Central memory CD8-positive, alpha-beta T cell (primary cell): ENCODE measurements around the gene PLS3.

Source experiments
- ATAC-seq: fragments of 150-1000 bp; cut with Tn5 transposase; replicated peaks from 2 replicates; pipeline ENCODE4 v1.10.0; 2022; ENCODE audit warnings: mild to moderate bottlenecking, moderate FRiP score, moderate number of reproducible peaks; ENCODE audit not compliant: poor library complexity, severe bottlenecking; ENCODE audit errors: extremely low read depth
- DNase-seq, 2 donors: peaks; one replicate each; pipeline ENCODE4 v3.0.0; 2021; ENCODE audit warnings: low spot score in 2 of 2
- H3K27ac Mint-ChIP-seq: one replicate; pipeline ENCODE4 v1.8.0; 2022; ENCODE audit warnings: low read depth, mild to moderate bottlenecking, moderate library complexity, mixed read lengths
- H3K27me3 Mint-ChIP-seq: one replicate; pipeline ENCODE4 v1.8.0; 2022; ENCODE audit warnings: mixed read lengths
- H3K36me3 Mint-ChIP-seq: one replicate; pipeline ENCODE4 v1.8.0; 2022; ENCODE audit warnings: mild to moderate bottlenecking, moderate library complexity, mixed read lengths; ENCODE audit not compliant: insufficient read depth
- H3K4me1 Mint-ChIP-seq: one replicate; pipeline ENCODE4 v1.8.0; 2022; ENCODE audit warnings: mixed read lengths
- H3K4me3 Mint-ChIP-seq: one replicate; pipeline ENCODE4 v1.8.0; 2022; ENCODE audit warnings: mild to moderate bottlenecking, moderate library complexity, mixed read lengths
- H3K9me3 Mint-ChIP-seq: one replicate; pipeline ENCODE4 v1.8.0; 2022; ENCODE audit warnings: mixed read lengths

The PLS3 gene

DNA sequence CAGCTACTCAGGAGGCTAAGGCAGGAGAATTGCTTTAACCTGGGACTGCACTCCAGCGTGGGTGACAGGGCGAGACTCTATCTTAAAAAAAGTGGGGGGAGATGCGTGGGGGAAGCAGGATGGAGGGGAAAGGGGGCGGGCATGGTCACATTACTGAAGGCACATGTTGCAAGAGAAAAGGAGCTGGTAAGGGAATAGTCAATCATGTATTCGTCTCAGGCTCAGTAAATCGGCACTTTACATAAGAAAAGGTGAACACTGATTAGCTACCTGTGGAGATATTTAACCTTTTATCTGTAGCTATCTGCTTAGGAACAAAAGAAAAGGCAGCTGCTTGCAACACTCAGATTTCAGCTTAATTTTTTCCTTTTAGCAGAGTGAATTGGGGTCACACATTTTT lies 132.5 kb downstream of the PLS3 start:
- ATAC-seq (no peak), DNase-seq (no peak)
- Mint-ChIP-seq H3K4me3 (no peak overlapping the region), H3K36me3 (no peaks in the 10 kb centered on the region), H3K27me3 (no peaks in the 10 kb centered on the region), H3K4me1 (no peaks in the 10 kb centered on the region), H3K27ac (no peak overlapping the region), H3K9me3 (no peaks in the 10 kb centered on the region)

DNA sequence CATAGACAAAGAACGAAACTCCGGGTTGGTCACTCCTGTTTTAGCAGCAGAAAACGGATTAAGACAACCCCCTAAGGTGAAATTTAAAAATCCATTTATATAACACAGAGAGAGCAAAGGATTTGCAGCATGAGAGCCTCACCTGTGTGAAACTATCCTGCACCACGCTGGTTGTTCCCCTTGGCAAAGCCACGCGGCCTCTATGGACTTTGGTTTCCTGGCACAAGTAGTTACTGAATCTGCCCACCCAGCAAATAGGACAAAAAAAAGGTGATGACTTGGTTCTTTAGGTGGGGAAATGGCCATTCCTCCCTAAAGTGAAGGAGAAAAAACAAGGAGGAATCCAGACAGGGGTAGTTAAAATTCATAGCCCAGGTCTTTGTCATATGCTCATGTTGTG lies 133.1 kb downstream of the PLS3 start:
- no peaks in the 10 kb centered on the region for H3K9me3 Mint-ChIP-seq
- H3K36me3 Mint-ChIP-seq, result no peaks in the 10 kb centered on the region
- no peak for DNase-seq
- no peaks in the 10 kb centered on the region for H3K27me3 Mint-ChIP-seq
- H3K4me3 Mint-ChIP-seq, result no peak overlapping the region
- no peak overlapping the region for H3K27ac Mint-ChIP-seq
- H3K4me1 Mint-ChIP-seq, result no peaks in the 10 kb centered on the region
- ATAC-seq, result no peak

DNA sequence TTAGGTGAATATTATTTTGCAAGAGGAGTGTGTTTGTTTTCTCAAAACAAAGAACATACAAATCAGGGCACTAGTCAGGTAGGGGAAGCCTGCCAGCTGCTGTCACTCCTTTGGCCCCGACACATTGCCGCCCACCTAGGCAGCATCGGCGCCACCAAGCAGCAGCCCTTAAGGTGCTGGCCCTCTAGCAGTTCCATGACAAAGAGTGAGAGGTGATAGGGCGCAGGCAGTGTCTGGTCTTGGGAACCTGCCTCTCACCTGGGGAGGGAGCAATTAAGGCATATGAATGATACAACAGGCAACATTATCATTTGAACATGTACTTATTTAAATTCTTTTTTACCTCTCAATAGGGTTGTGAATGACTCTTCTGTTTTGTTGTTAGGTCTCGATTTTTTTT lies 135.1 kb downstream of the PLS3 start:
- Mint-ChIP-seq H3K4me1 (no peaks in the 10 kb centered on the region), H3K36me3 (no peaks in the 10 kb centered on the region), H3K9me3 (no peaks in the 10 kb centered on the region), H3K27me3 (no peaks in the 10 kb centered on the region), H3K4me3 (no peak overlapping the region), H3K27ac (no peak overlapping the region)
- ATAC-seq, result no peak
- no peak for DNase-seq

DNA sequence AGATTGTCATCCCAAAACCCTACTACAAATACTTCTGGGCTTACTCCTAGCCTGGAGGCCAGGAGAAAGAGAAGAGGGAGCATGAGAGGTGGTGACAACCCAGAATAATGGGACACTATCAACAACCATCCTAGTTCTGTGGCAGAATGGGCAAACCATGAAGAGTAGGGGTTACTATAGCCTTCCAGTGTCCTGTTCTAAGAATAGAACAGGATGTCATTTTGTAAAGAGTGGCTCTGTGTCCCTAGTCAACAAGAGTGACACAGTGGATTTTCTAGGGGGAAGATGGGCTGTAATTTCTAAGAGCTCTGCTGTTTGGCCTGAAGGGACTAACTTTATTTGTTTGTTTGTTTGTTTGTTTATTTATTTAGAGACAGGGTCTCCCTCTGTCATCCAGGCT lies 136.0 kb downstream of the PLS3 start:
- no peak overlapping the region for H3K4me3 Mint-ChIP-seq
- H3K27me3 Mint-ChIP-seq, result no peaks in the 10 kb centered on the region
- ATAC-seq (no peak), DNase-seq (no peak)
- no peak overlapping the region for H3K27ac Mint-ChIP-seq
- no peaks in the 10 kb centered on the region for H3K36me3 Mint-ChIP-seq
- no peaks in the 10 kb centered on the region for H3K9me3 Mint-ChIP-seq
- no peaks in the 10 kb centered on the region for H3K4me1 Mint-ChIP-seq

DNA sequence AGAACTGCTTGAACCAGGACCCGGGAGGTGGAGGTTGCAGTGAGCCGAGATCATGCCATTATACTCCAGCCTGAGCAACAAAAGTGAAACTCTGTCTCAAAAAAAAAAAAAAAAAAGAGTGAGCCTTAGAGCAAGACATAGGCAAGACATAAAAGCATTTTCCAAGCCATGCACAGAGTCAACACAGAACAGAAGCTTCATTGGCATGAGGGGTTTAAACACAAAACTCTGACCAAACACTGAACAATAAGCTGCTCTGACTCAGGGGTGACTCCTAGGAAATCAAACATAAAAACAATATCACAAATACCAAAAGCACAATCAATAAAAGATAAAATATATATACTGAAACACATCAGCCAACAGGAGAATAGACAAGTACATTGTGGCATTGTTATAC lies 136.8 kb downstream of the PLS3 start:
- Mint-ChIP-seq H3K27me3 (no peaks in the 10 kb centered on the region), H3K27ac (no peak overlapping the region), H3K36me3 (no peaks in the 10 kb centered on the region), H3K9me3 (no peaks in the 10 kb centered on the region), H3K4me1 (no peaks in the 10 kb centered on the region), H3K4me3 (no peak overlapping the region)
- ATAC-seq (no peak), DNase-seq (no peak)
